Neural cell (in vitro differentiated cells): ENCODE results near the gene TLR9. TPM values are rescaled to one million over a fixed set of nuclear protein-coding genes. Genes with fewer than 3 reads are reported as not detected.

ENCODE experiments used
- H2AFZ ChIP-seq: fragments of 200-600, 300-800 bp; sonication (generic), shearing (Covaris generic); 2 replicates; pipeline ENCODE4 v1.6.0; 2014; ENCODE audit warnings: low read depth, mild to moderate bottlenecking, antibody characterized with exemption, low read length, moderate library complexity
- H3F3A ChIP-seq: fragments of 200-600 bp; shearing (Covaris generic); 2 replicates; pipeline ENCODE4 v1.6.1; 2016; ENCODE audit warnings: mild to moderate bottlenecking, moderate library complexity, mixed read lengths, antibody characterized with exemption, low read length; ENCODE audit not compliant: insufficient read depth, poor library complexity, severe bottlenecking
- H3K27ac ChIP-seq: fragments of 200-600, 300-800 bp; sonication (generic), shearing (Covaris generic); 2 replicates; pipeline ENCODE4 v1.5.1; 2014; ENCODE audit warnings: mild to moderate bottlenecking, low read length, moderate library complexity
- H3K27me3 ChIP-seq: fragments of 300-800, 200-600 bp; sonication (generic), shearing (Covaris generic); 2 replicates; pipeline ENCODE4 v1.6.0; 2014; ENCODE audit warnings: mild to moderate bottlenecking, low read depth, low read length, moderate library complexity; ENCODE audit not compliant: insufficient read depth
- H3K36me3 ChIP-seq: fragments of 300-800, 200-600 bp; sonication (generic), shearing (Covaris generic); 2 replicates; pipeline ENCODE4 v1.5.1; 2014; ENCODE audit warnings: mild to moderate bottlenecking, antibody characterized with exemption, low read length, moderate library complexity; ENCODE audit not compliant: insufficient read depth
- H3K4me2 ChIP-seq: fragments of 300-800, 200-600 bp; sonication (generic), shearing (Covaris generic); 2 replicates; pipeline ENCODE4 v1.6.0; 2014; ENCODE audit warnings: mild to moderate bottlenecking, low read length
- H3K4me3 ChIP-seq: fragments of 300-800, 200-600 bp; sonication (generic), shearing (Covaris generic); 2 replicates; pipeline ENCODE4 v1.5.1; 2014; ENCODE audit warnings: mild to moderate bottlenecking, low read length, moderate library complexity
- H3K79me2 ChIP-seq: fragments of 200-600 bp; shearing (Covaris generic); replicated peaks from 2 replicates; pipeline ENCODE4 v1.6.0; 2014; ENCODE audit warnings: mild to moderate bottlenecking, low read length, moderate library complexity; ENCODE audit not compliant: insufficient read depth
- H3K9ac ChIP-seq: fragments of 300-800, 200-600 bp; sonication (generic), shearing (Covaris generic); 2 replicates; pipeline ENCODE4 v1.6.1; 2016; ENCODE audit warnings: mild to moderate bottlenecking, low read length, mixed read lengths
- H3K9me2 ChIP-seq: fragments of 200-600 bp; shearing (Covaris generic); 2 replicates; pipeline ENCODE4 v1.6.1; 2016; ENCODE audit warnings: mild to moderate bottlenecking, low read length, mixed read lengths; ENCODE audit not compliant: insufficient read depth
- H3K9me3 ChIP-seq: fragments of 200-600, 300-800 bp; sonication (generic), shearing (Covaris generic); 2 replicates; pipeline ENCODE4 v1.6.1; 2016; ENCODE audit warnings: mild to moderate bottlenecking, mixed run types, low read length, moderate library complexity, mixed read lengths
- H4K20me1 ChIP-seq: fragments of 200-600 bp; shearing (Covaris generic); 2 replicates; pipeline ENCODE4 v1.6.1; 2016; ENCODE audit warnings: mild to moderate bottlenecking, mixed run types; ENCODE audit not compliant: insufficient read depth
- CTCF ChIP-seq: fragments of 450-650 bp; IDR thresholded peaks from 2 replicates; pipeline ENCODE4 v1.5.1; 2014; ENCODE audit warnings: antibody characterized with exemption, mild to moderate bottlenecking, moderate library complexity; ENCODE audit not compliant: poor library complexity, severe bottlenecking
- EP300 ChIP-seq: fragments of 450-650 bp; conservative IDR thresholded peaks from 2 replicates; pipeline ENCODE4 v1.6.1; 2014; ENCODE audit warnings: antibody characterized with exemption, mild to moderate bottlenecking, moderate library complexity; ENCODE audit not compliant: poor library complexity, severe bottlenecking
- EZH2 ChIP-seq: fragments of 200-600, 300-800 bp; shearing (Covaris generic), sonication (generic); IDR thresholded peaks from 2 replicates; pipeline ENCODE4 v1.6.1; 2014; ENCODE audit warnings: antibody characterized with exemption, low read length, borderline replicate concordance, mild to moderate bottlenecking; ENCODE audit not compliant: insufficient read depth, poor library complexity, severe bottlenecking
- MXI1 ChIP-seq: fragments of 450-650 bp; conservative IDR thresholded peaks from 2 replicates; pipeline ENCODE4 v1.6.1; 2014; ENCODE audit warnings: antibody characterized with exemption, mild to moderate bottlenecking; ENCODE audit not compliant: poor library complexity, severe bottlenecking
- POLR2AphosphoS5 ChIP-seq: IDR thresholded peaks from 2 replicates; pipeline ENCODE4 v1.6.1; 2012
- RAD21 ChIP-seq: fragments of 450-650 bp; conservative IDR thresholded peaks from 2 replicates; pipeline ENCODE4 v1.6.1; 2014; ENCODE audit warnings: antibody characterized with exemption, mild to moderate bottlenecking, moderate library complexity
- REST ChIP-seq: IDR thresholded peaks from 2 replicates; pipeline ENCODE4 v1.6.1; 2012; ENCODE audit warnings: borderline replicate concordance
- SMC3 ChIP-seq: fragments of 450-650 bp; conservative IDR thresholded peaks from 2 replicates; pipeline ENCODE4 v1.6.1; 2014; ENCODE audit warnings: antibody characterized with exemption, mild to moderate bottlenecking, moderate library complexity; ENCODE audit not compliant: poor library complexity
- TAF1 ChIP-seq: IDR thresholded peaks from 2 replicates; pipeline ENCODE4 v1.6.1; 2012; ENCODE audit warnings: low read depth
- polyA plus RNA-seq: library from polyadenylated mRNA; depleted of rRNA; stranded (reverse); fragments of >200 nt; gene quantifications from 2 replicates; pipeline ENCODE4 v1.2.3, GENCODE V29; 2014

The TLR9 gene
- polyA plus RNA-seq, 1 donor from 2014 or later = not detected

GRCh38 chr3:52195291-52195597 lies 30.2 kb downstream of the TLR9 start:
- TF ChIP-seq POLR2AphosphoS5 (no peak), TAF1 (no peak), SMC3 (no peak), RAD21 (no peak)
- Histone ChIP-seq H3K9ac (no peak overlapping the region), H3K4me3 (no peak overlapping the region), H3F3A (no peaks in the 10 kb centered on the region), H3K9me2 (no peaks in the 10 kb centered on the region), H4K20me1 (no peaks in the 10 kb centered on the region), H3K36me3 (no peaks in the 10 kb centered on the region), H3K79me2 (peaks cover 15% of the 10 kb centered on the region), H3K27ac (no peak overlapping the region), H3K27me3 (no peaks in the 10 kb centered on the region), H3K4me2 (no peak overlapping the region), H2AFZ (no peak overlapping the region), H3K9me3 (no peaks in the 10 kb centered on the region)

- Histone ChIP-seq H4K20me1 (no peaks in the 10 kb centered on the region), H3K4me2 (no peak overlapping the region), H3K27ac (no peak overlapping the region), H3K79me2 (peaks cover 15% of the 10 kb centered on the region), H3K4me3 (no peak overlapping the region), H3K36me3 (no peaks in the 10 kb centered on the region), H3K9me2 (no peaks in the 10 kb centered on the region), H3K27me3 (no peaks in the 10 kb centered on the region), H3K9ac (no peak overlapping the region), H2AFZ (no peak overlapping the region), H3K9me3 (no peaks in the 10 kb centered on the region), H3F3A (no peaks in the 10 kb centered on the region)
- TF ChIP-seq SMC3 (no peak), RAD21 (no peak), TAF1 (no peak), EP300 (no peak), REST (no peak), CTCF (no peak), POLR2AphosphoS5 (no peak), MXI1 (no peak), EZH2 (no peak)
Observed at GRCh38 chr3:52194485-52195290, 30.8 kb downstream of the TLR9 start.
